NT2/D1 (cell line): ENCODE results near the gene SULT2A1.

Source experiments
- DNase-seq: peaks from one replicate; pipeline ENCODE4 v3.0.0-alpha.2; 2011; ENCODE audit warnings: low read depth, low spot score
- H3K27me3 ChIP-seq: 2 replicates; pipeline ENCODE4 v1.6.0; 2011; ENCODE audit warnings: mild to moderate bottlenecking; ENCODE audit not compliant: insufficient read length, insufficient read depth
- H3K36me3 ChIP-seq: 2 replicates; pipeline ENCODE4 v1.6.1; 2011; ENCODE audit warnings: mild to moderate bottlenecking, low read length, mixed read lengths; ENCODE audit not compliant: insufficient read depth, insufficient read length
- H3K4me1 ChIP-seq: 2 replicates; pipeline ENCODE4 v1.5.1; 2011; ENCODE audit not compliant: insufficient read depth, insufficient read length
- H3K4me3 ChIP-seq: 2 replicates; pipeline ENCODE4 v1.5.1; 2011; ENCODE audit warnings: low read depth; ENCODE audit not compliant: insufficient read length
- H3K9ac ChIP-seq: 2 replicates; pipeline ENCODE4 v1.6.0; 2011; ENCODE audit warnings: low read depth; ENCODE audit not compliant: insufficient read length
- H3K9me3 ChIP-seq: 2 replicates; pipeline ENCODE4 v1.5.1; 2011; ENCODE audit warnings: mild to moderate bottlenecking, low read length; ENCODE audit not compliant: insufficient read depth
- SUZ12 ChIP-seq: IDR thresholded peaks from 2 replicates; pipeline ENCODE4 v1.6.1; 2011; ENCODE audit not compliant: insufficient read length, insufficient read depth; ENCODE audit errors: extremely low read depth
- YY1 ChIP-seq: IDR thresholded peaks from 2 replicates; pipeline ENCODE4 v1.6.1; 2011; ENCODE audit not compliant: insufficient read length, insufficient read depth
- ZNF274 ChIP-seq: IDR thresholded peaks from 2 replicates; pipeline ENCODE4 v1.6.1; 2011; ENCODE audit warnings: mild to moderate bottlenecking, low read depth, low read length

The SULT2A1 gene

GRCh38 chr19:47836038-47836437, 50.1 kb downstream of the SULT2A1 start:
- H3K4me1 ChIP-seq: peaks cover 4% of the 10 kb centered on the region
- no peaks in the 10 kb centered on the region for H3K9me3 ChIP-seq
- TF ChIP-seq ZNF274: no peak
- TF ChIP-seq YY1: no peak
- TF ChIP-seq SUZ12: no peak
- H3K9ac ChIP-seq: no peak overlapping the region
- H3K4me3 ChIP-seq: no peak overlapping the region
- no peaks in the 10 kb centered on the region for H3K36me3 ChIP-seq
- DNase-seq: no peak
- no peaks in the 10 kb centered on the region for H3K27me3 ChIP-seq

GRCh38 chr19:47832723-47833122, 53.4 kb downstream of the SULT2A1 start:
- Histone ChIP-seq H3K9me3 (no peaks in the 10 kb centered on the region), H3K27me3 (no peaks in the 10 kb centered on the region), H3K4me3 (no peak overlapping the region), H3K9ac (no peak overlapping the region), H3K4me1 (no peaks in the 10 kb centered on the region), H3K36me3 (no peaks in the 10 kb centered on the region)
- DNase-seq: no peak
- TF ChIP-seq ZNF274 (no peak), YY1 (no peak), SUZ12 (no peak)

GRCh38 chr19:47826800-47827199, 59.3 kb downstream of the SULT2A1 start:
- H3K27me3 ChIP-seq: no peaks in the 10 kb centered on the region
- H3K4me1 ChIP-seq: peaks cover 3% of the 10 kb centered on the region
- H3K36me3 ChIP-seq: no peaks in the 10 kb centered on the region
- H3K9me3 ChIP-seq: no peaks in the 10 kb centered on the region
- TF ChIP-seq YY1 (no peak), SUZ12 (no peak), ZNF274 (no peak)
- no peak for DNase-seq
- H3K9ac ChIP-seq: no peak overlapping the region
- no peak overlapping the region for H3K4me3 ChIP-seq

- no peak for TF ChIP-seq SUZ12
- no peak for TF ChIP-seq ZNF274
- no peak for TF ChIP-seq YY1
- no peak for DNase-seq
- H3K36me3 ChIP-seq: no peaks in the 10 kb centered on the region
- peaks cover 15% of the 10 kb centered on the region for H3K4me1 ChIP-seq
- no peaks in the 10 kb centered on the region for H3K9me3 ChIP-seq
- no peaks in the 10 kb centered on the region for H3K27me3 ChIP-seq
- H3K9ac ChIP-seq: no peak overlapping the region
- no peak overlapping the region for H3K4me3 ChIP-seq
Measured at GRCh38 chr19:47824396-47824795, 61.7 kb downstream of the SULT2A1 start.

GRCh38 chr19:47821460-47822020, 64.6 kb downstream of the SULT2A1 start, which contains the start of gene CRX:
CRX (plus strand) TSS chr19:47821937; CDS start chr19:47834444, 12,507 bp downstream.
- no peak for TF ChIP-seq ZNF274
- TF ChIP-seq YY1: no peak
- TF ChIP-seq SUZ12: no peak
- peak within 1 kb of the TSS; percentile 10 for H3K9ac ChIP-seq
- no peaks in the 10 kb centered on the region for H3K36me3 ChIP-seq
- no peaks in the 10 kb centered on the region for H3K9me3 ChIP-seq
- DNase-seq: no peak
- H3K4me3 ChIP-seq: no peak within 1 kb of the TSS
- H3K27me3 ChIP-seq: no peaks in the 10 kb centered on the region
- peaks cover 15% of the 10 kb centered on the region for H3K4me1 ChIP-seq
